DND-41 (cell line): Measurements from ENCODE around the gene SAP30L.

Experiments used
- EZH2 ChIP-seq: IDR thresholded peaks from 3 replicates; pipeline ENCODE4 v1.6.1; 2012; ENCODE audit warnings: borderline replicate concordance, low read depth, mild to moderate bottlenecking, moderate library complexity, low read length, inconsistent platforms; ENCODE audit not compliant: severe bottlenecking
- TF ChIP-seq, protein P1 (sequence below): IDR thresholded peaks from 2 replicates; pipeline ENCODE4 v1.5.1; 2012; ENCODE audit warnings: borderline replicate concordance, low read length, moderate library complexity, mild to moderate bottlenecking; ENCODE audit not compliant: poor library complexity, severe bottlenecking; ENCODE audit errors: extremely low read depth

DNA sequence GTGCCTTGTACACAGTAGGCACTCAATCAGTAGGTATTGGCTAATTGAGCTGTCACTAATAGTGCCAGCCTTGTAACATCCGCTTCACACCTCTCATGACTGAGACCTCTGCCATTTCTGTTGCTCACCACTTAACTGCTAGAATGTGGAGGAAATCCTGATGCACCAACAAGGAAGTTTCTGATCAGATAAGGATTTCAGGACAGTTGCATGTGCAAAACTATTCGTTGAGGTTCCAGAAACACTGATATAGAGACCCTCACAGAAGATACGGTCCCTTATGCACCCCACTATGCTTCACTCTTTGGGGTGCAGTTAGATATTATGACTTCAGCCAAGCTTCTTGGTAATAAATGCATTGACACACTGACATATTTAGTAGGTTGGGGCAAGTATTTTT, 10.7 kb downstream of the SAP30L start:
- TF ChIP-seq EZH2 = no peak
- TF ChIP-seq, protein P1, sequence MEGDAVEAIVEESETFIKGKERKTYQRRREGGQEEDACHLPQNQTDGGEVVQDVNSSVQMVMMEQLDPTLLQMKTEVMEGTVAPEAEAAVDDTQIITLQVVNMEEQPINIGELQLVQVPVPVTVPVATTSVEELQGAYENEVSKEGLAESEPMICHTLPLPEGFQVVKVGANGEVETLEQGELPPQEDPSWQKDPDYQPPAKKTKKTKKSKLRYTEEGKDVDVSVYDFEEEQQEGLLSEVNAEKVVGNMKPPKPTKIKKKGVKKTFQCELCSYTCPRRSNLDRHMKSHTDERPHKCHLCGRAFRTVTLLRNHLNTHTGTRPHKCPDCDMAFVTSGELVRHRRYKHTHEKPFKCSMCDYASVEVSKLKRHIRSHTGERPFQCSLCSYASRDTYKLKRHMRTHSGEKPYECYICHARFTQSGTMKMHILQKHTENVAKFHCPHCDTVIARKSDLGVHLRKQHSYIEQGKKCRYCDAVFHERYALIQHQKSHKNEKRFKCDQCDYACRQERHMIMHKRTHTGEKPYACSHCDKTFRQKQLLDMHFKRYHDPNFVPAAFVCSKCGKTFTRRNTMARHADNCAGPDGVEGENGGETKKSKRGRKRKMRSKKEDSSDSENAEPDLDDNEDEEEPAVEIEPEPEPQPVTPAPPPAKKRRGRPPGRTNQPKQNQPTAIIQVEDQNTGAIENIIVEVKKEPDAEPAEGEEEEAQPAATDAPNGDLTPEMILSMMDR = no peak
